Keratinocyte (primary cell): ENCODE results near the gene SYNJ2. TPM values are rescaled to one million over a fixed set of nuclear protein-coding genes. Genes with fewer than 3 reads are reported as not detected.

Source experiments
- DNase-seq: peaks from one replicate; pipeline ENCODE4 v3.0.0-alpha.2; 2011; ENCODE audit warnings: low read depth, missing footprints, low spot score
- FAIRE-seq: peaks from 2 replicates; lab custom pipeline; 2011; peaks lifted over from hg19 to GRCh38; lab: Jason Lieb, UNC
- H2AFZ ChIP-seq: 2 replicates; pipeline ENCODE4 v1.6.0; 2012; ENCODE audit warnings: low read length, control low read depth, inconsistent platforms; ENCODE audit not compliant: control insufficient read depth
- H3K27ac ChIP-seq: 2 replicates; pipeline ENCODE4 v1.5.1; 2011; ENCODE audit warnings: low read length; ENCODE audit not compliant: control insufficient read depth, insufficient read depth
- H3K27me3 ChIP-seq: 3 replicates; pipeline ENCODE4 v1.6.0; 2011; ENCODE audit warnings: low read length; ENCODE audit not compliant: control insufficient read depth, insufficient read depth; ENCODE audit errors: extremely low read depth
- H3K36me3 ChIP-seq, 2 experiments: 2 replicates in 1 of 2; 3 replicates in 1 of 2; pipeline ENCODE4 v1.5.1; 2011; ENCODE audit warnings: low read length in 2 of 2, mild to moderate bottlenecking in 1 of 2; ENCODE audit not compliant: control insufficient read depth in 2 of 2, insufficient read depth in 2 of 2; ENCODE audit errors: extremely low read depth in 1 of 2
- H3K4me1 ChIP-seq: 3 replicates; pipeline ENCODE4 v1.5.1; 2011; ENCODE audit warnings: low read length; ENCODE audit not compliant: control insufficient read depth, insufficient read depth; ENCODE audit errors: extremely low read depth
- H3K4me2 ChIP-seq: 3 replicates; pipeline ENCODE4 v1.6.0; 2011; ENCODE audit warnings: low read depth, low read length; ENCODE audit not compliant: control insufficient read depth, insufficient read depth; ENCODE audit errors: extremely low read depth
- H3K4me3 ChIP-seq, 3 experiments: fragments of 200-600 bp in 1 of 3; sonication (generic) in 1 of 3; 2 replicates in 2 of 3; 3 replicates in 1 of 3; pipeline ENCODE4 v1.5.1; 2011 to 2016; ENCODE audit warnings: low read length in 3 of 3, mild to moderate bottlenecking in 3 of 3, control low read depth in 2 of 3, inconsistent platforms in 1 of 3, low read depth in 1 of 3, mixed read lengths in 1 of 3, mixed run types in 1 of 3, moderate library complexity in 1 of 3; ENCODE audit not compliant: control insufficient read depth in 2 of 3, insufficient read depth in 2 of 3; ENCODE audit errors: extremely low read depth in 1 of 3
- H3K79me2 ChIP-seq: 2 replicates; pipeline ENCODE4 v1.6.0; 2012; ENCODE audit warnings: low read length; ENCODE audit not compliant: control insufficient read depth, insufficient read depth
- H3K9ac ChIP-seq: 3 replicates; pipeline ENCODE4 v1.6.0; 2011; ENCODE audit warnings: low read length; ENCODE audit not compliant: control insufficient read depth, insufficient read depth; ENCODE audit errors: extremely low read depth
- H3K9me1 ChIP-seq: 3 replicates; pipeline ENCODE4 v1.6.0; 2011; ENCODE audit warnings: low read length; ENCODE audit not compliant: control insufficient read depth, insufficient read depth; ENCODE audit errors: extremely low read depth
- H3K9me3 ChIP-seq: 2 replicates; pipeline ENCODE4 v1.5.1; 2012; ENCODE audit warnings: low read depth, low read length; ENCODE audit not compliant: control insufficient read depth
- H4K20me1 ChIP-seq: 3 replicates; pipeline ENCODE4 v1.6.0; 2011; ENCODE audit warnings: low read length; ENCODE audit not compliant: control insufficient read depth, insufficient read depth; ENCODE audit errors: extremely low read depth
- CTCF ChIP-seq, 3 experiments: IDR thresholded peaks in 1 of 3; conservative IDR thresholded peaks in 1 of 3; optimal IDR thresholded peaks in 1 of 3; 2 replicates in 2 of 3; 3 replicates in 1 of 3; pipeline versions ENCODE3 to v1.5.1; 2011; ENCODE audit warnings: low read length in 3 of 3, mild to moderate bottlenecking in 3 of 3, moderate library complexity in 2 of 3, control low read depth in 1 of 3, inconsistent platforms in 1 of 3; ENCODE audit not compliant: insufficient read depth in 2 of 3; ENCODE audit errors: extremely low read depth in 1 of 3
- EZH2 ChIP-seq: IDR thresholded peaks from one replicate; pipeline ENCODE4 v1.6.1; 2012; ENCODE audit warnings: inconsistent platforms, mild to moderate bottlenecking, low read length, moderate library complexity
- dilution Hi-C: fragments of 300-500 bp; cut with MboI; formaldehyde crosslinking; loops from one replicate; pipeline ENCODE4 v1.7.0; 2020; ENCODE audit warnings: low sequenced_read_pairs; ENCODE audit not compliant: extremely low pct_ligation_motif_present
- polyA plus RNA-seq, 5 experiments: library from polyadenylated mRNA; depleted of rRNA in 3 of 5; stranded (reverse) in 3 of 5; stranded (forward) in 1 of 5; unstranded in 1 of 5; fragments of >200 nt; gene quantifications; 1 replicate in 1 of 5; 2 replicates in 3 of 5; 3 replicates in 1 of 5; pipeline versions ENCODE4 v1.2.1 to v1.2.3, GENCODE V29; 2011 to 2012; ENCODE audit warnings: missing spikeins in 2 of 5, low read depth in 1 of 5, low replicate concordance in 1 of 5

Gene SYNJ2
- polyA plus RNA-seq, 1 donor (not counting 4 experiments of a cell fraction or from before 2014, with no cell fraction given): 8.6 TPM

- Histone ChIP-seq H2AFZ (no peak overlapping the region), H3K79me2 (no peaks in the 10 kb centered on the region), H3K27me3 (no peaks in the 10 kb centered on the region), H3K9me1 (no peaks in the 10 kb centered on the region), H4K20me1 (no peaks in the 10 kb centered on the region), H3K27ac (no peak overlapping the region), H3K36me3 (peaks cover 4 to 13% of the 10 kb centered on the region in 2 experiments), H3K4me3 (no peak overlapping the region), H3K9ac (no peak overlapping the region), H3K9me3 (no peaks in the 10 kb centered on the region), H3K4me1 (peaks cover 29% of the 10 kb centered on the region), H3K4me2 (no peak overlapping the region)
- FAIRE-seq (no peak), DNase-seq (no peak)
- no peak for TF ChIP-seq CTCF (optimal IDR thresholded peaks at IDR 0.05 in 1 of 3, IDR thresholded peaks at IDR 0.05 in 1 of 3, conservative IDR thresholded peaks at IDR 0.05 in 1 of 3; ENCODE audit: extremely low read depth in 1 of 3, insufficient read depth in 2 of 3, low read length in 3 of 3)
- no peak for TF ChIP-seq EZH2
- dilution Hi-C loops: no loop called here
Observed at GRCh38 chr6:158066136-158066781, 84.6 kb downstream of the SYNJ2 start.

- dilution Hi-C loops: no loop called here
- no peak for TF ChIP-seq EZH2
- Histone ChIP-seq H3K9me3 (no peaks in the 10 kb centered on the region), H3K9me1 (no peaks in the 10 kb centered on the region), H3K4me1 (peaks cover 29% of the 10 kb centered on the region), H2AFZ (no peak overlapping the region), H3K27ac (no peak overlapping the region), H3K4me3 (no peak overlapping the region), H3K4me2 (no peak overlapping the region), H3K36me3 (peaks cover 4 to 22% of the 10 kb centered on the region in 2 experiments), H4K20me1 (no peaks in the 10 kb centered on the region), H3K27me3 (no peaks in the 10 kb centered on the region), H3K79me2 (no peaks in the 10 kb centered on the region), H3K9ac (no peak overlapping the region)
- FAIRE-seq (no peak), DNase-seq (no peak)
Observed at GRCh38 chr6:158067436-158068015, 85.9 kb downstream of the SYNJ2 start.
